H9 (cell line): ENCODE measurements around the gene ATF5. TPM values are rescaled to one million over a fixed set of nuclear protein-coding genes. Genes with fewer than 3 reads are reported as not detected.
A peak's percentile ranks its signal among the peaks of the same experiment; 100 is the strongest.

Source experiments
- DNase-seq: peaks from one replicate; pipeline ENCODE4 v3.0.0-alpha.2; 2017
- H2AFZ ChIP-seq: one replicate; pipeline ENCODE4 v1.6.1; 2013; ENCODE audit warnings: mild to moderate bottlenecking, low read length, control low read depth, moderate library complexity
- H2AK5ac ChIP-seq: 2 replicates; pipeline ENCODE4 v1.6.1; 2013; ENCODE audit warnings: low read length, control low read depth, mixed read lengths; ENCODE audit not compliant: insufficient read length
- H2BK120ac ChIP-seq: one replicate; pipeline ENCODE4 v1.6.1; 2013; ENCODE audit warnings: low read depth, mild to moderate bottlenecking, low read length, control low read depth, inconsistent platforms; ENCODE audit not compliant: poor library complexity, severe bottlenecking
- H2BK12ac ChIP-seq: 2 replicates; pipeline ENCODE4 v1.6.1; 2013; ENCODE audit warnings: low read length, control low read depth, mixed read lengths, low read depth; ENCODE audit not compliant: insufficient read length
- H2BK15ac ChIP-seq: 2 replicates; pipeline ENCODE4 v1.6.1; 2013; ENCODE audit warnings: low read depth, low read length, control low read depth
- H2BK20ac ChIP-seq: one replicate; pipeline ENCODE4 v1.6.1; 2013; ENCODE audit warnings: low read depth, mild to moderate bottlenecking, low read length, control low read depth, inconsistent platforms; ENCODE audit not compliant: poor library complexity, severe bottlenecking
- H2BK5ac ChIP-seq: 2 replicates; pipeline ENCODE4 v1.6.1; 2013; ENCODE audit warnings: low read length, control low read depth, mixed read lengths; ENCODE audit not compliant: insufficient read length
- H3K14ac ChIP-seq: 2 replicates; pipeline ENCODE4 v1.6.1; 2013; ENCODE audit warnings: low read length, control low read depth; ENCODE audit not compliant: insufficient read depth
- H3K18ac ChIP-seq: 2 replicates; pipeline ENCODE4 v1.6.1; 2013; ENCODE audit warnings: low read depth, mild to moderate bottlenecking, mixed read lengths, low read length, control low read depth; ENCODE audit not compliant: insufficient read length
- H3K23ac ChIP-seq: 2 replicates; pipeline ENCODE4 v1.6.1; 2013; ENCODE audit warnings: low read length, control low read depth, mixed read lengths, low read depth; ENCODE audit not compliant: insufficient read length
- H3K23me2 ChIP-seq: 2 replicates; pipeline ENCODE4 v1.6.1; 2013; ENCODE audit warnings: low read depth, mild to moderate bottlenecking, mixed read lengths, low read length, control low read depth; ENCODE audit not compliant: insufficient read length, poor library complexity, severe bottlenecking
- H3K27ac ChIP-seq: 2 replicates; pipeline ENCODE4 v1.5.1; 2013; ENCODE audit warnings: low read length, control low read depth, mixed read lengths, low read depth; ENCODE audit not compliant: insufficient read length
- H3K27me3 ChIP-seq: 2 replicates; pipeline ENCODE4 v1.6.1; 2013; ENCODE audit warnings: low read length, control low read depth, inconsistent platforms; ENCODE audit not compliant: insufficient read depth
- H3K4ac ChIP-seq: 2 replicates; pipeline ENCODE4 v1.6.1; 2013; ENCODE audit warnings: low read depth, mild to moderate bottlenecking, control low read depth, inconsistent platforms, low read length, moderate library complexity
- H3K4me1 ChIP-seq: 2 replicates; pipeline ENCODE4 v1.6.1; 2013; ENCODE audit warnings: low read length, control low read depth, inconsistent platforms; ENCODE audit not compliant: insufficient read depth
- H3K4me2 ChIP-seq: 2 replicates; pipeline ENCODE4 v1.6.1; 2013; ENCODE audit warnings: low read length, control low read depth, mixed read lengths; ENCODE audit not compliant: insufficient read length, insufficient read depth
- H3K56ac ChIP-seq: 2 replicates; pipeline ENCODE4 v1.6.1; 2013; ENCODE audit warnings: low read depth, mild to moderate bottlenecking, mixed read lengths, low read length, control low read depth; ENCODE audit not compliant: insufficient read length
- H3K79me1 ChIP-seq: 2 replicates; pipeline ENCODE4 v1.6.1; 2013; ENCODE audit warnings: low read depth, mild to moderate bottlenecking, moderate library complexity, low read length, control low read depth, inconsistent platforms; ENCODE audit not compliant: insufficient read depth, poor library complexity, severe bottlenecking
- H3K79me2 ChIP-seq: 2 replicates; pipeline ENCODE4 v1.6.1; 2013; ENCODE audit warnings: low read length, control low read depth, inconsistent platforms; ENCODE audit not compliant: insufficient read depth
- H3K9ac ChIP-seq: 2 replicates; pipeline ENCODE4 v1.6.1; 2013; ENCODE audit warnings: low read length, control low read depth, mixed read lengths; ENCODE audit not compliant: insufficient read length; ENCODE audit errors: extremely low read depth
- H3K9me3 ChIP-seq: one replicate; pipeline ENCODE4 v1.6.1; 2013; ENCODE audit warnings: low read depth, low read length, inconsistent platforms; ENCODE audit not compliant: control insufficient read depth
- H3T11ph ChIP-seq: one replicate; pipeline ENCODE4 v1.6.1; 2013; ENCODE audit warnings: mild to moderate bottlenecking, low read length, control low read depth, inconsistent platforms
- H4K20me1 ChIP-seq: one replicate; pipeline ENCODE4 v1.6.1; 2013; ENCODE audit not compliant: control insufficient read depth, insufficient read length, insufficient read depth
- H4K5ac ChIP-seq: 2 replicates; pipeline ENCODE4 v1.6.1; 2013; ENCODE audit warnings: low read depth, mild to moderate bottlenecking, mixed read lengths, low read length, control low read depth; ENCODE audit not compliant: insufficient read length
- H4K8ac ChIP-seq: replicated peaks from 2 replicates; pipeline ENCODE4 v1.6.1; 2013; ENCODE audit warnings: low read length, control low read depth, mixed read lengths, low read depth; ENCODE audit not compliant: insufficient read length
- H4K91ac ChIP-seq: 2 replicates; pipeline ENCODE4 v1.6.1; 2013; ENCODE audit warnings: low read depth, mild to moderate bottlenecking, moderate library complexity, mixed read lengths, low read length, control low read depth; ENCODE audit not compliant: insufficient read length
- H3K27ac Mint-ChIP-seq, 3 experiments: 2 replicates in 2 of 3; 3 replicates in 1 of 3; pipeline ENCODE4 v1.8.0; 2020 to 2021; ENCODE audit warnings: mixed read lengths in 3 of 3, mild to moderate bottlenecking in 1 of 3, moderate library complexity in 1 of 3
- H3K27me3 Mint-ChIP-seq: 2 replicates; pipeline ENCODE4 v1.8.0; 2021; ENCODE audit warnings: low read depth, mild to moderate bottlenecking, moderate library complexity, mixed read lengths
- H3K36me3 Mint-ChIP-seq, 3 experiments: 2 replicates in 2 of 3; 3 replicates in 1 of 3; pipeline ENCODE4 v1.8.0; 2020 to 2021; ENCODE audit warnings: low read depth in 3 of 3, mixed read lengths in 3 of 3; ENCODE audit not compliant: insufficient read depth in 1 of 3
- H3K4me1 Mint-ChIP-seq, 2 experiments: 2 replicates each; pipeline ENCODE4 v1.8.0; 2020; ENCODE audit warnings: mixed read lengths in 2 of 2
- H3K4me3 Mint-ChIP-seq, 2 experiments: 2 replicates in 1 of 2; 3 replicates in 1 of 2; pipeline ENCODE4 v1.8.0; 2020 to 2021; ENCODE audit warnings: mild to moderate bottlenecking in 2 of 2, mixed read lengths in 2 of 2, moderate library complexity in 1 of 2
- H3K9me3 Mint-ChIP-seq, 2 experiments: 2 replicates in 1 of 2; 3 replicates in 1 of 2; pipeline ENCODE4 v1.8.0; 2020; ENCODE audit warnings: mild to moderate bottlenecking in 2 of 2, mixed read lengths in 2 of 2, moderate library complexity in 1 of 2
- CTCF ChIP-seq: fragments of 200-600 bp; sonication (generic); conservative IDR thresholded peaks from 3 replicates; pipeline ENCODE4 v1.8.0; 2021; ENCODE audit warnings: antibody characterized with exemption, mild to moderate bottlenecking
- WGBS: extraction: QIAGEN DNeasy Blood & Tissue Kit; methylation state at CpG from one replicate; pipeline ENCODE4 v1.1.7; 2013; ENCODE audit warnings: missing lambda C conversion rate, low lambda C conversion rate, mixed read lengths; ENCODE audit not compliant: insufficient read length; ENCODE audit errors: extremely low coverage; 5-methylcytosine and 5-hydroxymethylcytosine counted together
- total RNA-seq: library from RNA; stranded (reverse); gene quantifications from 2 replicates; pipeline ENCODE4 v1.2.1, GENCODE V29; 2021

The ATF5 gene
- total RNA-seq, 1 experiment from 2014 or later: 18.5 TPM

- Histone ChIP-seq H4K20me1 (no peaks in the 10 kb centered on the region), H3K27ac (no peak overlapping the region)
- no peak overlapping the region for H3K4me3 Mint-ChIP-seq
Measured at GRCh38 chr19:49912965-49913685, 15.9 kb upstream of the ATF5 start.

More at GRCh38 chr19:49912965-49913685, 15.9 kb upstream of the ATF5 start:
- Histone ChIP-seq H3K79me1 (peaks cover 6% of the 10 kb centered on the region), H3K4ac (no peak overlapping the region), H2BK5ac (no peak overlapping the region), H2AK5ac (no peak overlapping the region), H2BK15ac (no peak overlapping the region), H2BK12ac (no peak overlapping the region), H3K14ac (no peak overlapping the region), H3T11ph (no peak overlapping the region), H3K9ac (no peak overlapping the region), H3K23ac (no peak overlapping the region), H3K79me2 (no peaks in the 10 kb centered on the region; the same call in 1 of the 2 replicates), H4K5ac (no peak overlapping the region), H3K4me1 (no peaks in the 10 kb centered on the region), H3K23me2 (no peaks in the 10 kb centered on the region), H2BK120ac (no peak overlapping the region), H3K9me3 (no peaks in the 10 kb centered on the region), H2AFZ (no peak overlapping the region), H3K56ac (no peak overlapping the region), H3K4me2 (no peak overlapping the region), H4K91ac (no peak overlapping the region), H4K8ac (no peak overlapping the region), H3K27me3 (no peaks in the 10 kb centered on the region), H3K18ac (no peak overlapping the region), H2BK20ac (no peak overlapping the region)
- Mint-ChIP-seq H3K27ac (peak overlapping the region in 2 of 3 experiments; percentile 65 to 71; a peak in 2 of 7 replicates), H3K36me3 (peaks cover 60 to 86% (median 85%) of the 10 kb centered on the region in 3 experiments), H3K27me3 (no peaks in the 10 kb centered on the region), H3K9me3 (peaks cover 0 to 3% of the 10 kb centered on the region in 2 experiments; a peak in 1 of 5 replicates), H3K4me1 (peaks cover 8 to 22% of the 10 kb centered on the region in 2 experiments)
- peak; percentile 74 for DNase-seq
- no CpG with 5 or more reads among the region's 21 CpGs for WGBS
- TF ChIP-seq CTCF: peak; percentile 59
